ENCODE measurements around the gene FLYWCH1. TPM values are rescaled to one million over a fixed set of nuclear protein-coding genes. Genes with fewer than 3 reads are reported as not detected.
A peak's percentile ranks its signal among the peaks of the same experiment; 100 is the strongest.

FLYWCH1 gene
- total and polyA plus RNA-seq, 2 of the 8 experiments (the other 6 are each of a cell fraction or from before 2014, with no cell fraction given): 12.4 to 23.5 TPM

DNA sequence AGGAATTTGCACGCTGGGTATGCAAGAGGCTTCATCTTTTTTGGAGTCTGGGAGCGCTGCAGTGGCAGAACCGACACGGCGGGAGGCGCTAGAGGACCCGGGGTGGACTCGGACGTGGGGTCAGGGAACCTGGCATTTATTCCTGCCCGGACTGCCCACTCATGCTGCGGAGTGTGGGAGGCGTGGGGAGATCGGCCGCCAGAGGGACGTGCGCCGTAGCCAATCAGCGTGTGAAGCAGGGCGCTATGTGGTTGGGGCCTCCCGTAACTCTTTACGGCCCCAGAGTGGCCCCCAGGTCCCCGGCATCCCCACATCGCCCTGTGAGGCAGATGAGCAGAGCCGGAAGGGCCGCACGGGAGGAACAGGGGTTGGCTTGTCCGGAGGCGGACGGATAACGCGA is 17.5 kb upstream of the FLYWCH1 start:
- H2AK5ac ChIP-seq (ENCODE audit: low read depth, low read length): no peak overlapping the region
- H2BK5ac ChIP-seq (ENCODE audit: low read depth, low read length): no peak overlapping the region
- WGBS, 2 experiments (ENCODE audit: extremely low coverage in 1 of 2, insufficient coverage in 1 of 2, insufficient read length in 1 of 2, insufficient replicate concordance in 2 of 2, low coverage in 1 of 2, low lambda C conversion rate in 2 of 2, missing lambda C conversion rate in 1 of 2): 93% methylated on average over 25 of the region's 31 CpGs; no CpG with 5 or more reads in 1 of the 2 experiments
- H3K4ac ChIP-seq (replicated peaks; ENCODE audit: insufficient read length, low read depth, low read length): no peak overlapping the region
- H3K9ac ChIP-seq (replicated peaks in 1 of 4; ENCODE audit: extremely low read depth in 1 of 4, low read depth in 3 of 4, low read length in 3 of 4): no peak overlapping the region
- no peak for FAIRE-seq
- no peak overlapping the region for H4K91ac ChIP-seq (replicated peaks; ENCODE audit: insufficient read length, low read length)
- H4K5ac ChIP-seq (ENCODE audit: insufficient read length, low read depth, low read length): no peak overlapping the region
- H3K23ac ChIP-seq (ENCODE audit: insufficient read length): no peak overlapping the region
- DNase-seq (ENCODE audit: low read depth in 1 of 2, low spot score in 2 of 2): no peak
- no peaks in the 10 kb centered on the region for H3K79me2 ChIP-seq (ENCODE audit: control insufficient read depth in 1 of 2, insufficient read depth in 2 of 2, low read length in 2 of 2)
- H3K4me1 ChIP-seq (replicated peaks in 1 of 4; ENCODE audit: control insufficient read depth in 3 of 4, insufficient read depth in 4 of 4, low read length in 3 of 4): peaks cover 0 to 3% (median 0%) of the 10 kb centered on the region in 4 experiments; a peak in 2 of 7 replicates
- H2BK15ac ChIP-seq (ENCODE audit: low read length): no peak overlapping the region
- H3K4me3 ChIP-seq (ENCODE audit: extremely low read depth in 1 of 4, insufficient read depth in 2 of 4, low read depth in 3 of 4, low read length in 4 of 4): no peak overlapping the region
- TF ChIP-seq, protein P1, sequence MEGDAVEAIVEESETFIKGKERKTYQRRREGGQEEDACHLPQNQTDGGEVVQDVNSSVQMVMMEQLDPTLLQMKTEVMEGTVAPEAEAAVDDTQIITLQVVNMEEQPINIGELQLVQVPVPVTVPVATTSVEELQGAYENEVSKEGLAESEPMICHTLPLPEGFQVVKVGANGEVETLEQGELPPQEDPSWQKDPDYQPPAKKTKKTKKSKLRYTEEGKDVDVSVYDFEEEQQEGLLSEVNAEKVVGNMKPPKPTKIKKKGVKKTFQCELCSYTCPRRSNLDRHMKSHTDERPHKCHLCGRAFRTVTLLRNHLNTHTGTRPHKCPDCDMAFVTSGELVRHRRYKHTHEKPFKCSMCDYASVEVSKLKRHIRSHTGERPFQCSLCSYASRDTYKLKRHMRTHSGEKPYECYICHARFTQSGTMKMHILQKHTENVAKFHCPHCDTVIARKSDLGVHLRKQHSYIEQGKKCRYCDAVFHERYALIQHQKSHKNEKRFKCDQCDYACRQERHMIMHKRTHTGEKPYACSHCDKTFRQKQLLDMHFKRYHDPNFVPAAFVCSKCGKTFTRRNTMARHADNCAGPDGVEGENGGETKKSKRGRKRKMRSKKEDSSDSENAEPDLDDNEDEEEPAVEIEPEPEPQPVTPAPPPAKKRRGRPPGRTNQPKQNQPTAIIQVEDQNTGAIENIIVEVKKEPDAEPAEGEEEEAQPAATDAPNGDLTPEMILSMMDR (IDR thresholded peaks at IDR 0.05; ENCODE audit: control extremely low read depth in 1 of 3, insufficient read depth in 1 of 3, low read depth in 1 of 3, low read length in 3 of 3): peak; percentile 24 to 36 (median 35); a peak in 3 of 4 replicates
- TF ChIP-seq RAD21 (IDR thresholded peaks at IDR 0.05 in 1 of 2, conservative IDR thresholded peaks at IDR 0.05 in 1 of 2; ENCODE audit: low read depth in 2 of 2, low read length in 2 of 2): no peak; a peak in 1 of 4 replicates
- TF ChIP-seq CTBP2 (IDR thresholded peaks at IDR 0.05; ENCODE audit: borderline replicate concordance, insufficient read depth, insufficient read length, low read length): no peak
- no peak overlapping the region for H4K8ac ChIP-seq (ENCODE audit: extremely low read depth, insufficient read depth, low read length)
- POLR2A ChIA-PET (ENCODE audit: partially characterized antibody): interaction anchor here (1.7 kb wide), 1 partner anchor 12 kb away, joined by 4 read pairs; the partner anchor contains the start of gene FLYWCH2
- no peaks in the 10 kb centered on the region for H3K79me1 ChIP-seq (ENCODE audit: low read depth, low read length)
- H2AFZ ChIP-seq (ENCODE audit: low read length): no peak overlapping the region
- no peak overlapping the region for H3K14ac ChIP-seq (ENCODE audit: insufficient read length)
- no peaks in the 10 kb centered on the region for H3K9me3 ChIP-seq (ENCODE audit: insufficient read depth in 2 of 2, low read depth in 1 of 2, low read length in 1 of 2)
- H3K4me2 ChIP-seq (ENCODE audit: insufficient read depth in 1 of 2, low read depth in 2 of 2, low read length in 2 of 2): no peak overlapping the region
- H2BK120ac ChIP-seq (replicated peaks; ENCODE audit: low read depth, low read length): no peak overlapping the region
- no peak overlapping the region for H3K27ac ChIP-seq (ENCODE audit: low read depth, low read length)
- H3K27me3 ChIP-seq (replicated peaks in 1 of 4; ENCODE audit: control insufficient read depth in 3 of 4, extremely low read depth in 1 of 4, insufficient read depth in 3 of 4, low read length in 3 of 4): no peaks in the 10 kb centered on the region
- H3K23me2 ChIP-seq (ENCODE audit: low read depth, low read length): no peaks in the 10 kb centered on the region
- no peak overlapping the region for H2BK20ac ChIP-seq (ENCODE audit: low read length)
- CTCF ChIA-PET (ENCODE audit: partially characterized antibody): interaction anchor here (1.0 to 1.7 kb wide), 4 partner anchors 10 to 1367 kb away, joined by 3 to 5 read pairs (median 4); no protein-coding TSS in a partner anchor
- peaks cover 0 to 7% of the 10 kb centered on the region in 2 experiments for H4K20me1 ChIP-seq (replicated peaks in 1 of 2; ENCODE audit: control insufficient read depth in 1 of 2, insufficient read depth in 2 of 2, low read length in 2 of 2)
- no peak overlapping the region for H3K56ac ChIP-seq (replicated peaks; ENCODE audit: insufficient read length, low read depth, low read length)
- no peak overlapping the region for H3K18ac ChIP-seq (ENCODE audit: extremely low read depth, low read length)
- no peaks in the 10 kb centered on the region; a peak in 2 of 8 replicates for H3K36me3 ChIP-seq (ENCODE audit: control insufficient read depth in 2 of 4, insufficient read depth in 4 of 4, low read length in 3 of 4)
- H2BK12ac ChIP-seq (ENCODE audit: low read depth, low read length): no peak overlapping the region

Measured in H1 (cell line).